ENCODE measurements around the gene TMEM109.

Gene TMEM109

GRCh38 chr11:60927061-60927592, 13.2 kb downstream of the TMEM109 start:
- no peak for DNase-seq

GRCh38 chr11:60927600-60927999, 13.6 kb downstream of the TMEM109 start:
- no peak for DNase-seq

GRCh38 chr11:60928563-60929001, 14.6 kb downstream of the TMEM109 start:
- no peak for DNase-seq

GRCh38 chr11:60929764-60930163, 15.8 kb downstream of the TMEM109 start:
- DNase-seq: no peak

- DNase-seq: no peak
These were observed 16.4 kb downstream of the TMEM109 start for GRCh38 chr11:60930394-60930793.

- DNase-seq: no peak
These were observed 18.0 kb downstream of the TMEM109 start for GRCh38 chr11:60931917-60932316.

GRCh38 chr11:60932605-60933356, 18.8 kb downstream of the TMEM109 start:
- no peak for DNase-seq

- DNase-seq: no peak
These were observed 19.6 kb downstream of the TMEM109 start for GRCh38 chr11:60933416-60934123.

- no peak for DNase-seq
These were observed 20.3 kb downstream of the TMEM109 start for GRCh38 chr11:60934124-60934789.

GRCh38 chr11:60934790-60935605, 21.0 kb downstream of the TMEM109 start:
- no peak for DNase-seq

- no peak for DNase-seq
These were observed 21.9 kb downstream of the TMEM109 start for GRCh38 chr11:60935676-60936442.

- DNase-seq: no peak
These were observed 22.6 kb downstream of the TMEM109 start for GRCh38 chr11:60936467-60937143.

- DNase-seq: no peak
These were observed 23.2 kb downstream of the TMEM109 start for GRCh38 chr11:60937144-60937527.

- no peak for DNase-seq
These were observed 23.9 kb downstream of the TMEM109 start for GRCh38 chr11:60937811-60938210.

GRCh38 chr11:60938500-60938899, 24.5 kb downstream of the TMEM109 start:
- no peak for DNase-seq

- no peak for DNase-seq
These were observed 25.3 kb downstream of the TMEM109 start for GRCh38 chr11:60939301-60939700.

GRCh38 chr11:60939855-60940254, 25.9 kb downstream of the TMEM109 start:
- no peak for DNase-seq

GRCh38 chr11:60941371-60942119, 27.6 kb downstream of the TMEM109 start:
- DNase-seq: no peak

- no peak for DNase-seq
These were observed 28.3 kb downstream of the TMEM109 start for GRCh38 chr11:60942219-60942618.

GRCh38 chr11:60942970-60943565, 29.1 kb downstream of the TMEM109 start:
- no peak for DNase-seq

Measured in fibroblast of upper back skin (primary cell).